Keratinocyte (primary cell): ENCODE data around the gene BBOX1.

Experiments
- EZH2 ChIP-seq: IDR thresholded peaks from one replicate; pipeline ENCODE4 v1.6.1; 2012; ENCODE audit warnings: inconsistent platforms, mild to moderate bottlenecking, low read length, moderate library complexity
- TF ChIP-seq, protein P1 (sequence below), 3 experiments: IDR thresholded peaks in 1 of 3; conservative IDR thresholded peaks in 1 of 3; optimal IDR thresholded peaks in 1 of 3; 2 replicates in 2 of 3; 3 replicates in 1 of 3; pipeline versions ENCODE3 to v1.5.1; 2011; ENCODE audit warnings: low read length in 3 of 3, mild to moderate bottlenecking in 3 of 3, moderate library complexity in 2 of 3, control low read depth in 1 of 3, inconsistent platforms in 1 of 3; ENCODE audit not compliant: insufficient read depth in 2 of 3; ENCODE audit errors: extremely low read depth in 1 of 3

DNA sequence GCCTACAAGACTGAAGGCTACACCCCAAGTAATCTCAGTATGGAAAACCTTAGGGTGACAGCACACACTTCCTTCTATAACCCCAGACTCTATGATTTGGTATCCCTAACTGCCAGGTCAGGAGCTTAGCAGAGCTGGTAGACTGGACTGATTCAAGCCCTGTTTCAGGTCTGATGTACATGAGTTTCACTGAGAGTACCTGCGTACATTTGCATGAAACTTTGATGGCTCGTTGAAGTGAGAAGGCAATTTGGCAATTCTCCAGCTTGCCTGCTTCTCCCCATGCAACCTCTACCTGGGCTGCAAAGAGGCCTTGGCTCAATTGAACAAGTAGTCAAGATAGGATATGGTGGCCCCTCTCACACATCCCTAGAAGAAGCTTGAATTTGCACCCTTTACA is 36.5 kb upstream of the BBOX1 start:
- TF ChIP-seq, protein P1, sequence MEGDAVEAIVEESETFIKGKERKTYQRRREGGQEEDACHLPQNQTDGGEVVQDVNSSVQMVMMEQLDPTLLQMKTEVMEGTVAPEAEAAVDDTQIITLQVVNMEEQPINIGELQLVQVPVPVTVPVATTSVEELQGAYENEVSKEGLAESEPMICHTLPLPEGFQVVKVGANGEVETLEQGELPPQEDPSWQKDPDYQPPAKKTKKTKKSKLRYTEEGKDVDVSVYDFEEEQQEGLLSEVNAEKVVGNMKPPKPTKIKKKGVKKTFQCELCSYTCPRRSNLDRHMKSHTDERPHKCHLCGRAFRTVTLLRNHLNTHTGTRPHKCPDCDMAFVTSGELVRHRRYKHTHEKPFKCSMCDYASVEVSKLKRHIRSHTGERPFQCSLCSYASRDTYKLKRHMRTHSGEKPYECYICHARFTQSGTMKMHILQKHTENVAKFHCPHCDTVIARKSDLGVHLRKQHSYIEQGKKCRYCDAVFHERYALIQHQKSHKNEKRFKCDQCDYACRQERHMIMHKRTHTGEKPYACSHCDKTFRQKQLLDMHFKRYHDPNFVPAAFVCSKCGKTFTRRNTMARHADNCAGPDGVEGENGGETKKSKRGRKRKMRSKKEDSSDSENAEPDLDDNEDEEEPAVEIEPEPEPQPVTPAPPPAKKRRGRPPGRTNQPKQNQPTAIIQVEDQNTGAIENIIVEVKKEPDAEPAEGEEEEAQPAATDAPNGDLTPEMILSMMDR (optimal IDR thresholded peaks at IDR 0.05 in 1 of 3, IDR thresholded peaks at IDR 0.05 in 1 of 3, conservative IDR thresholded peaks at IDR 0.05 in 1 of 3; ENCODE audit: extremely low read depth in 1 of 3, insufficient read depth in 2 of 3, low read length in 3 of 3) = no peak
- TF ChIP-seq EZH2 = no peak
